GM18526 (cell line): ENCODE measurements around the gene HIRA.
A peak's percentile ranks its signal among the peaks of the same experiment; 100 is the strongest.

Experiments
- POLR2A ChIP-seq: IDR thresholded peaks from 3 replicates; pipeline ENCODE4 v1.6.1; 2011; ENCODE audit not compliant: insufficient read length; ENCODE audit errors: extremely low read depth

The HIRA gene

GRCh38 chr22:19451570-19451969, 20.0 kb upstream of the HIRA start:
- TF ChIP-seq POLR2A, result no peak

- no peak for TF ChIP-seq POLR2A
These were observed 19.0 kb upstream of the HIRA start for GRCh38 chr22:19450363-19451175.

GRCh38 chr22:19449422-19449767, 17.9 kb upstream of the HIRA start:
- TF ChIP-seq POLR2A, result no peak

- no peak for TF ChIP-seq POLR2A
These were observed 17.3 kb upstream of the HIRA start for GRCh38 chr22:19448739-19449421.

- TF ChIP-seq POLR2A, result no peak
These were observed 16.6 kb upstream of the HIRA start for GRCh38 chr22:19448076-19448607.

GRCh38 chr22:19447330-19448075, 16.0 kb upstream of the HIRA start, which contains the start of gene C22orf39:
C22orf39 (minus strand) TSS chr22:19447711; CDS start chr22:19447688, 23 bp downstream.
- peak; percentile 85 for TF ChIP-seq POLR2A

GRCh38 chr22:19446603-19447329, 15.2 kb upstream of the HIRA start:
- no peak for TF ChIP-seq POLR2A

GRCh38 chr22:19443544-19444211, 12.1 kb upstream of the HIRA start:
- no peak for TF ChIP-seq POLR2A

- no peak for TF ChIP-seq POLR2A
These were observed 10.6 kb upstream of the HIRA start for GRCh38 chr22:19442166-19442565.

GRCh38 chr22:19440411-19441195, 9.1 kb upstream of the HIRA start:
- no peak for TF ChIP-seq POLR2A

- no peak for TF ChIP-seq POLR2A
These were observed 6.8 kb upstream of the HIRA start for GRCh38 chr22:19438298-19438697.

GRCh38 chr22:19434829-19435580, 3.5 kb upstream of the HIRA start:
- no peak for TF ChIP-seq POLR2A

- TF ChIP-seq POLR2A, result no peak
These were observed 2.9 kb upstream of the HIRA start for GRCh38 chr22:19434401-19434800.
